Ishikawa (cell line): ENCODE data around the gene IFI30.

Source experiments
- CEBPB ChIP-seq: IDR thresholded peaks from 2 replicates; pipeline ENCODE4 v1.6.1; 2012
- CREB1 ChIP-seq: IDR thresholded peaks from 2 replicates; pipeline ENCODE4 v1.6.1; 2012; ENCODE audit warnings: low read depth
- EGR1 ChIP-seq: IDR thresholded peaks from 2 replicates; pipeline ENCODE4 v1.6.1; 2012
- EP300 ChIP-seq: IDR thresholded peaks from 2 replicates; pipeline ENCODE4 v1.6.1; 2012; ENCODE audit warnings: borderline replicate concordance
- FOXM1 ChIP-seq: IDR thresholded peaks from 2 replicates; pipeline ENCODE4 v1.6.1; 2012; ENCODE audit warnings: low read depth, borderline replicate concordance
- MAX ChIP-seq: IDR thresholded peaks from 2 replicates; pipeline ENCODE4 v1.6.1; 2012
- NFIC ChIP-seq: IDR thresholded peaks from 2 replicates; pipeline ENCODE4 v1.6.1; 2012
- RAD21 ChIP-seq: IDR thresholded peaks from 2 replicates; pipeline ENCODE4 v1.6.1; 2012; ENCODE audit warnings: low read depth
- TAF1 ChIP-seq: IDR thresholded peaks from 2 replicates; pipeline ENCODE4 v1.6.1; 2012; ENCODE audit warnings: low read depth, mild to moderate bottlenecking
- TCF12 ChIP-seq: IDR thresholded peaks from 2 replicates; pipeline ENCODE4 v1.6.1; 2012; ENCODE audit warnings: low read depth
- TEAD4 ChIP-seq: IDR thresholded peaks from 2 replicates; pipeline ENCODE4 v1.6.1; 2012
- USF1 ChIP-seq: IDR thresholded peaks from 2 replicates; pipeline ENCODE4 v1.6.1; 2012
- YY1 ChIP-seq: IDR thresholded peaks from 2 replicates; pipeline ENCODE4 v1.6.1; 2012; ENCODE audit warnings: low read depth
- ZBTB7A ChIP-seq: IDR thresholded peaks from 2 replicates; pipeline ENCODE4 v1.6.1; 2012; ENCODE audit warnings: low read depth
- TF ChIP-seq, protein P1 (sequence below): IDR thresholded peaks from 2 replicates; pipeline ENCODE4 v1.6.1; 2012; ENCODE audit warnings: low read depth, mild to moderate bottlenecking

The IFI30 gene

GRCh38 chr19:18214779-18215433 is 41.3 kb downstream of the IFI30 start:
- TF ChIP-seq YY1: no peak
- TF ChIP-seq USF1: no peak
- TF ChIP-seq TEAD4: no peak
- TF ChIP-seq CREB1: no peak
- TF ChIP-seq TCF12: no peak
- TF ChIP-seq ZBTB7A: no peak
- TF ChIP-seq NFIC: no peak
- TF ChIP-seq FOXM1: no peak
- TF ChIP-seq EGR1: no peak
- no peak for TF ChIP-seq TAF1
- TF ChIP-seq, protein P1, sequence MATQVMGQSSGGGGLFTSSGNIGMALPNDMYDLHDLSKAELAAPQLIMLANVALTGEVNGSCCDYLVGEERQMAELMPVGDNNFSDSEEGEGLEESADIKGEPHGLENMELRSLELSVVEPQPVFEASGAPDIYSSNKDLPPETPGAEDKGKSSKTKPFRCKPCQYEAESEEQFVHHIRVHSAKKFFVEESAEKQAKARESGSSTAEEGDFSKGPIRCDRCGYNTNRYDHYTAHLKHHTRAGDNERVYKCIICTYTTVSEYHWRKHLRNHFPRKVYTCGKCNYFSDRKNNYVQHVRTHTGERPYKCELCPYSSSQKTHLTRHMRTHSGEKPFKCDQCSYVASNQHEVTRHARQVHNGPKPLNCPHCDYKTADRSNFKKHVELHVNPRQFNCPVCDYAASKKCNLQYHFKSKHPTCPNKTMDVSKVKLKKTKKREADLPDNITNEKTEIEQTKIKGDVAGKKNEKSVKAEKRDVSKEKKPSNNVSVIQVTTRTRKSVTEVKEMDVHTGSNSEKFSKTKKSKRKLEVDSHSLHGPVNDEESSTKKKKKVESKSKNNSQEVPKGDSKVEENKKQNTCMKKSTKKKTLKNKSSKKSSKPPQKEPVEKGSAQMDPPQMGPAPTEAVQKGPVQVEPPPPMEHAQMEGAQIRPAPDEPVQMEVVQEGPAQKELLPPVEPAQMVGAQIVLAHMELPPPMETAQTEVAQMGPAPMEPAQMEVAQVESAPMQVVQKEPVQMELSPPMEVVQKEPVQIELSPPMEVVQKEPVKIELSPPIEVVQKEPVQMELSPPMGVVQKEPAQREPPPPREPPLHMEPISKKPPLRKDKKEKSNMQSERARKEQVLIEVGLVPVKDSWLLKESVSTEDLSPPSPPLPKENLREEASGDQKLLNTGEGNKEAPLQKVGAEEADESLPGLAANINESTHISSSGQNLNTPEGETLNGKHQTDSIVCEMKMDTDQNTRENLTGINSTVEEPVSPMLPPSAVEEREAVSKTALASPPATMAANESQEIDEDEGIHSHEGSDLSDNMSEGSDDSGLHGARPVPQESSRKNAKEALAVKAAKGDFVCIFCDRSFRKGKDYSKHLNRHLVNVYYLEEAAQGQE: no peak
- TF ChIP-seq RAD21: no peak
- TF ChIP-seq CEBPB: no peak
- no peak for TF ChIP-seq EP300
- no peak for TF ChIP-seq MAX

GRCh38 chr19:18216789-18217188 is 43.2 kb downstream of the IFI30 start:
- TF ChIP-seq RAD21: no peak
- no peak for TF ChIP-seq YY1
- no peak for TF ChIP-seq EGR1
- TF ChIP-seq EP300: no peak
- no peak for TF ChIP-seq NFIC
- TF ChIP-seq TEAD4: no peak
- TF ChIP-seq MAX: no peak
- TF ChIP-seq ZBTB7A: no peak
- no peak for TF ChIP-seq TAF1
- TF ChIP-seq, protein P1: no peak
- TF ChIP-seq USF1: no peak
- TF ChIP-seq CREB1: no peak
- no peak for TF ChIP-seq FOXM1
- no peak for TF ChIP-seq CEBPB
- TF ChIP-seq TCF12: no peak

DNA sequence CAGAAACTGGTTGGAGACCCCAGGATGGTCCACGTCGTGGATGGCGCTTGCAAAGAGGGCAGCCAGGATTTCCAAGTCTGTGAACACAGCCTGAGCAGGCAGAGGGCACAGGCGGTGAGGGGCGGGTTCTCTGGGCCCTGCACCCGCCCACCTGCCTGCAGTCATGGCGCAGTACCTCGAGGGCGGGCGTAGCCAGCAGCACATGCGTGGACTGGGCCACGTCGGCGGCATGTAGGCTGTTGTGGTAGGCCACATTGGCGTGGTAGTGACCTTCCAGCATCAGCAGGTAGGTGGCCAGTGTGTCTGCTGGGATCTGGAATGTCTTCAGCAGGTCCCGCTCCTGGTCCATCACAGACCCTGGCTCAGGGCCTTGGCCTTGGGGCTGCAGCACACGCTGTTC is 44.5 kb downstream of the IFI30 start:
- no peak for TF ChIP-seq CREB1
- TF ChIP-seq EP300: no peak

DNA sequence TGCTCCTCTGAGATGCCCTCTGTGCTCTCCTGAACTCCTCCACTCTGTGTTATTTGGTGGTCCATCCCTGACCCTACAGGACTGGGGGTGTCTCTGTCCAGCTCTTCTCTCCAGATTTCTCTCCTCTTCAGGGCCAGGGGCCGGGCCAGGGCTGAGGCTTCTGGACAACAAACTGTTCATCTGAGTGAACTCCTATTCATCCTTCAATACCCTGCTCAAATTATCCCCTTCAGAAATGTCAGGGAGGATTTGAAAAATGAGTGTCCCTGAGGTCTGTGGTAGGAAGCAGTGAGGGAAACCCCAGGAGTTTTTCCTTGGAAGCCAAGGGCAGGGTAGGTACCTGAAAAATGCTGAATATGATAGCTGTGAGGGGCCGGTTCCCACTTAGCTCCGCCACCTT is 45.0 kb downstream of the IFI30 start:
- TF ChIP-seq YY1: no peak

DNA sequence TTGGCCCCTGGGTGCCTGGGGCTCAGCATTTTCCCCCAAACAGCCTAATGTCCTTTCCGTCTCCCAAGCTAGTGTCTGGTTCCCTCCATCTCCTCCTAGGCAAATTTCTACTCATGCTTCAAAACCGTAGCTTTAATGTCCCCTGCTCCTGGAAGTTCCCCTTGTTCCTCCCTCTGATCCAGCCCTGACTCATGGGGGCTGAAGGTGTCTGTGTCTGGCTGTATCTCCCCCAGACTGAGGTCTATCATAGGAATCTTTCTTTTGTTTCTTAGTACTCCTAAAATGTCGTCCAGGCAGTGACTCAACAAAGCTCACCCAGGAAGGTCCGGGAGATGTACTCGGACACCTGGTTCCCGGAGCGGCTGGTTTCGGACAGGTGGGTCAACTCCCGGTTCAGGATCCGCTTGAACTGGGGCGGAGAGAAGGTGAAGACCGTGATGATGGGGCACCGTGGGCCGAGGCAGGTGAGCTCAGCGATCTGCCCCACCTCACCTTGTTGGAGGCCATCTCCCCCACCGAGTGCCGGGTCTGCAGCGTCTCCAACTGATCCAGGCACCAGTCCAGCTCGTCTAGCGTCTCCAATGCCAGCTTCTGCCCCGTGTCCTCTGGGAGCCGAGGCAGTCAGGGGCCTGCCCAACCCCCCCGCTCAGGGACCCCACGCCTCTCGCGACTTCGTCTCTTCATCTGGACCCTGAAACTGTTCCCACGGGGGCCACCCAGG is 46.5 kb downstream of the IFI30 start:
- no peak for TF ChIP-seq YY1
- no peak for TF ChIP-seq TAF1
- no peak for TF ChIP-seq TCF12
- no peak for TF ChIP-seq NFIC
- no peak for TF ChIP-seq FOXM1
- no peak for TF ChIP-seq CEBPB
- TF ChIP-seq ZBTB7A: no peak
- TF ChIP-seq EP300: no peak
- TF ChIP-seq TEAD4: no peak
- TF ChIP-seq USF1: no peak
- no peak for TF ChIP-seq EGR1
- TF ChIP-seq CREB1: no peak
- TF ChIP-seq, protein P1: no peak
- TF ChIP-seq RAD21: no peak
- no peak for TF ChIP-seq MAX
